Middle frontal gyrus (tissue), 1 donor: ENCODE measurements around the gene TAF11L13.

Source experiments
- DNase-seq: peaks from one replicate; pipeline ENCODE4 v3.0.0-alpha.2; 2015; ENCODE audit warnings: low spot score; ENCODE audit errors: extremely low spot score

The TAF11L13 gene

DNA sequence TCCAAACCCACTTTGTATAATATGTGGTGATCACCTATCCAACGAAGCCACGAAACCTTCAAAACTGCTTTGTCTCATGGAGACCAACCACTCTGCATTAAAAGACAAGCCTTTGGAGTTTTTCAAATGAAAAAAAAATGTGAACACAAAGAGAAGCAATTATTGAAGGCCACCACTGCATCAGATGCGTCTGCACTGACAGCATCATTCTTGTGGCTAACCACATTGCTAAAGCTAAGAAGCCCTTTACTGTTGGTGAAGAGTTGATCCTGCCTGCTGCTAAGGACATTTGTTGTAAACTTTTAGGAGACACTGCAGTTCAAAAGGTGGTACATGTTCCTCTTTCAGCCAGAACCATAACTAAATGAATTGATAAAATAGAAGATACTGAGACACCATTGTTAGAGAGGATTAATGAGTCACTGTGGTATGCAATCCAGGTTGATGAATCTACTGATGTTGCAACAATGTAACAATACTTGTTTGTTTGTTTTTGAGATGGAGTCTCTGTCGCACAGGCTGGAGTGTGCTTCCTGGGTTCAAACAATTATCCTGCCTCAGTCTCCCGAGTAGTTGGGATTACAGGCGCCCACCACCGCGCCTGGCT lies 47.8 kb downstream of the TAF11L13 start:
- no peak for DNase-seq

DNA sequence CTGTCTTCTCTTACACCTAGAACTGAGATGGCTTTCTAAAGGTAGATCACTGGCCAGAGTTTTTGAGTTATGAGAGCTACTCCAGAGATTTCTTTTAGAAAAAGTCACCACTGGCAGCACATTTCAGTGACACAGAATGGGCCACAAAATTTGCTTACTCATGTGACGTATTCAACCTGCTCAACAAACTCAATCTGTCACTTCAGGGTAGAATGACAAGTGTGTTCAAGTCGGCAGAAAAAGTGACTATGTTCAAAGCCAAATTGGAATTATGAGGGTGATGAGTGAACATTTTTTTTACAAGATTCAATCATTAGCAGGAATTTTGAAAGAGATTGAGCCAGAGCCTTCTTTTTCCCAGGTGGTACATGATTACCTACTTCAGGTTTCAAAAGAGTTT lies 48.8 kb downstream of the TAF11L13 start:
- no peak for DNase-seq
